HG02763 (cell line): ENCODE data around the gene STPG2.

Source experiments
- ATAC-seq: cut with Tn5 transposase; IDR thresholded peaks from one replicate; pipeline ENCODE4 v1.9.1; 2021; ENCODE audit warnings: mild to moderate bottlenecking, moderate library complexity; ENCODE audit not compliant: unreplicated experiment

STPG2 gene

DNA sequence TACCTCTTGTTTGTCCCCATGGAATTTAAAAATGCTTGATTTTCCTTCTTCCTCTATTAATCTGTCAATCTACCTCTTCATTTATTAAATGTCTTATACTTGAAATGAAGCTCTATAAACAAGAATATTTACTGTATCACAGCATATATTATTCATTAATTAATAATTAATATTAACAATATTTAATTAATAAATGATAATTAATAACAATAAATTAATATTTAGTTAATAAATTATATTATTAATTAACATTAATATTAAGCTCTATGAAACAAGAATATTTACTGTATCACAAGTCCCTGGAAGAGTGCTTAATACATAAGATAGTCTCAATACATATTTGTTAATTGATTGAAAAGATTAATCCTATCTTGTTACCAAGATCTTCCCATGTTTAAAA is 306.6 kb downstream of the STPG2 start:
- no peak for ATAC-seq

- no peak for ATAC-seq
Observed at GRCh38 chr4:97828646-97829045, 314.6 kb downstream of the STPG2 start.

DNA sequence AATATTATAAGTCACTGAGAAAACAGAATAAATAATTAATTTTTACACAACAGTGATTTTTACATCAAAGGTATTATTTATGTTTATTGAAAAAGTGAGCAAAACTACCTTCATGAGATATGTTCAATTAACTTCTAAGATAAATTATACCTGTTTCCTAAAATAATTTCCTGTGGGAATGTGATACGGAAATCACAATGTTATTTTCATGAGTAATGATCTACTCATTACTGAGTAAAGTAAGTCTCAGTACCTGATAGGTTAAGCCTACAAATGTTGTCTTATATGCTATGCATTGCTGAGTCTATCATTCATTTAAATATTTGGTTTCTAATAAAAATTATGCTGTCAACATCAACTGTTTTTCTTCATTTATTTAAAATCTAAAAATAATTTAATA is 324.0 kb downstream of the STPG2 start:
- no peak for ATAC-seq

GRCh38 chr4:97812768-97813167 is 330.5 kb downstream of the STPG2 start:
- no peak for ATAC-seq

DNA sequence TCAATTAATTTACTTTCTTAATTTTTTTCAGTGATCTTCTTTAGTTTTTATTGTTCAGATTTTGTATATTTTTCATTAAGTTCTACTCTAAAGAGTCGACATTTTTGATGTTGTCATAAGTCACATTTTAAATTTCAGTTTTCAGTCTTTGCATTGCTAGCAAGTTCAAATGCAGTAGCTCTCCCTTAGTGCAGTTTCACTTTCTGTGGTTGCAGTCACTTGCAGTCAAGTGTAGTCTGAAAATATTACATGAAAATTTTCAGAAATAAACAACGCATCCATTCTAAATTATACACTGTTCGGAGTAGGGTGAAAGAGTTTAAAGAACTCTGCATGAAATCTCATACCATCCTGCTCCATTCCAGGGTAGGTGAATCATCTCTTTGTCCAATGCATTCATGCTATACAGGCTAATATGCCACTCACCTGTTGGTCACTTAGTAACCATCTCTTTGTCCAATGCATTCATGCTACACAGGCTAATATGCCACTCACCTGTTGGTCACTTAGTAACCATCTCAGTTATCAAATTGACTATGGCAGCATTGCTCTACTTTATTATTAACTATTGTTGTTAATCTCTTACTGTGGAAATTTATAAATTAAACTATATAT is 356.9 kb downstream of the STPG2 start:
- ATAC-seq: no peak

GRCh38 chr4:97778174-97778573 is 365.1 kb downstream of the STPG2 start:
- no peak for ATAC-seq

DNA sequence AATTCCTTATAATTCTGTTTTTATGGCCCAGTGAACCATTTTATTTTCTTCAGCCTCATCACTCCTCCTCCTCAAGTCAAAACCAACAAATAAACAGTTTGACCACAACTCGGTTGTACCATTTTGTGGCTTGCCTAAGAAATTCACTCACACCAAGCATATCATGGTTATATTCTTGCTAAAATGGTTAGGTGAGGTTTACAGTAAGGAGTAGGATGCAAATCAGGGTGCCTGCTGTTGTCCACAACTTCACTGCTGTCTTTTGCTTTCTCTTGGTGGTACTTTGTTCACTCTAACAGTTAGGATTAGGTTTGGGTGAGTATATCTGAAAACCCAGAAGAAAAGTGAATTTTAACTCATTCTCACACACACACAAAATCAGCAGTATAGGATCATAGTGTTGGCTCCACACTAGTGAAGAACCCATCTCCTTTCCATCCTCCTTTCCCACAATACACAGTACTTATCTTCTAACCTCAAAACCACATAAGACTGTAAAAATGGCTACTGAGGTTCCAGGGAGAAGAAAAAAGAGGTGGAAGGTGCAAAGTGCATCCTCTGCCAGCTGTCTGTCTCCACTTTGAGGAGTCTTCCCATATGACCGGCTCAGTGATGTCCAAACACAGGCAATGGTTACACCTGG is 368.8 kb downstream of the STPG2 start:
- ATAC-seq: no peak

DNA sequence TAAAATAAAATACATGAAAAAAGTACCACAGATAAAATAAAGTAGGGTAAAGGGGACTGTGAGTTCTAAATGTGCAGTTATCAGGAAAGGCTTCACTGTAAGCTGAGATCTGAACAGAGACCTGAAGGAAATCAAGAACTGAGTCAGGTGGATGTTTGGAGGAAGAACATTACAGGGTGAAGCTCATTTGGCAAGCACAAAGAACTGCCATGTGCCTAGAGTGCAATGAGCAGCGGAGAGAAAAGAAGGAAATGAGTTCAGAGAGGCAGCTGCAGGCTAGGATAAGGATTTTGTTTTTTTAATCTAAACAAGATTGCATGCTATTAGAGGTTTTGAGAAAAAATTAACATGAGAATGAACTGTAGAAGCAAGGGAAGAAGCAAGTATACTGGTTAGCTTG is 373.1 kb downstream of the STPG2 start:
- ATAC-seq: no peak

GRCh38 chr4:97762115-97762512 is 381.2 kb downstream of the STPG2 start:
- ATAC-seq: no peak

GRCh38 chr4:97761445-97762114 is 381.7 kb downstream of the STPG2 start:
- ATAC-seq: no peak

GRCh38 chr4:97759785-97760184 is 383.5 kb downstream of the STPG2 start:
- no peak for ATAC-seq

DNA sequence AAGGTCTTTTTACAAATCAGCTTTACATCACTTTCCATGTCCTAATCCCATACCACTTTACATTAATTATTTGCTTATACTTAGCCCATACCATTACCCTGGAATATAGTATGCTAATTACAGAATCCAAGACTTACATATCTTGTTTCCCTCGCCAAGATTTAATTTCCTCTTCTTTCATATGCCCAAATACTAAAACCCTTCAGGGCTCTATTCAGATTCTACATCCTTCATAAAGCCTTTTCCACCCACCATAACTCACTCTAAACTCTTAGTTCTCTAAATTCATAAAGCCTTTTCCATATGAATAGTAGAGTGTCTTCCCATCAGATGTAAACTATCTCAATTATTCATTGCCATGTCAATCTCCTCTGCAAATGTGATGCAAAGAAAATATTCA is 390.7 kb downstream of the STPG2 start:
- ATAC-seq: no peak

DNA sequence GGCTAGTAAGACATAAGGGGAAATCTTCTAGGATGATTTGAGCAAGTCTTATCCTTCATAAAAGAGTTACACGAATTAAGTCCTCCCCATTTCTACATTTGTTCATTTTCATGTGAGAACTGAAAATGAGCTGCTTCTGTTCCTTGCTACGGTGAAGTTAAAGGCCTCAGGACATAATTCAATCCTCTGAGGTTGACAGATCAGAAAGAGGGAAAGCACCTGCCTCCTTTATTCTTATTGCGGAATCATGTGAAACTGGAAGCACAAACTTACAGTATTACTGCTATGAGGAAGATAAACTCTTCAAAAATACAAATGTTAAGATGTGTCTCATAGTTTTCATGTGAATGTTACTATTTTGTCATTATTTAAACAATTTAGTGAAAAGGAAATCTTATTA is 395.3 kb downstream of the STPG2 start:
- ATAC-seq: no peak

DNA sequence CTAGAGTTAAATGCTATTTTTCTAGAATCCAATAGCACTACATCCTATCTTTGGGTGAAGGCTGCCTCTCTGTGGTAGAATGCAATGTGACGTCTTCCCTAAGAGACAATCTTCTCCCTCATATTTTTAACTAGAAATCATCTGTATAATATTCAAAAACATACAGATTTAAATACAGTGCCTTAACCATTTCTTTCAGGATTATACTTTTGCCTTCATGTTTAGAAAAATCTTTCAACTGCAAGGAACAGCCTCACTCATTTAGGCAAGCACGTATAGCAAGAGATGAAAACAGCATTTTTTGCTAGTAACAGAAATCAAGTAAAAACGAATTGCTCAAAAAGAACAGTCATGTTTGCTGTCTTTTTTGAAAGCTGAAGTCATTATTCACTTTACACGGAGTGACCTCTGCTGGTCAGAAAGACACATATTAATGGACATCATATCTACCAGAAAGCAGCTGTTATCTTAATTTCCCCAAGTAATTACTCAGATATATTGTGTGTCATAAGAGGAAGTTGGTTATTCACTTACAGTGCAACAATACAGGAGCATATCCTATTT is 422.3 kb downstream of the STPG2 start:
- ATAC-seq: no peak

GRCh38 chr4:97691111-97691605 is 452.1 kb downstream of the STPG2 start:
- no peak for ATAC-seq

- no peak for ATAC-seq
Observed at GRCh38 chr4:97670703-97671269, 472.5 kb downstream of the STPG2 start.

DNA sequence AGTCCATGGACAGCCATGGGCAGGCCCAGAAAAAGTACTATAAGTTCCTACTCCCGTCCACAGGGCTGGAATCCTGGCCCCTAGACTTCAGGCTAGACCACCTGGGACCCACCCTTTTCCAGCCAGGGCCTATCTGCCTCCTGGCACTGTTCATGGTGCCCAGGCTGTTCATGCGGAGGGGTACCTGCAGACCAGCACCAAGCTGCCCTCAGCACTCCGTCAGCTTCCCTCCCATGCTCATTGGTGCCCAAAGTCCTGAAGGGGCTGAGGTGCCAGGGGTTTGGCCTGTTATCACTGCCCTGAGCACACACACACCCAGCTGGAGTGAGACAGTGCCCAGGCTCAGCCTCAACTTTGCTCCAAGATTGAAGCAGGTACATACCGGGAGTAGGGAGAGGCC is 477.7 kb downstream of the STPG2 start:
- ATAC-seq: no peak

DNA sequence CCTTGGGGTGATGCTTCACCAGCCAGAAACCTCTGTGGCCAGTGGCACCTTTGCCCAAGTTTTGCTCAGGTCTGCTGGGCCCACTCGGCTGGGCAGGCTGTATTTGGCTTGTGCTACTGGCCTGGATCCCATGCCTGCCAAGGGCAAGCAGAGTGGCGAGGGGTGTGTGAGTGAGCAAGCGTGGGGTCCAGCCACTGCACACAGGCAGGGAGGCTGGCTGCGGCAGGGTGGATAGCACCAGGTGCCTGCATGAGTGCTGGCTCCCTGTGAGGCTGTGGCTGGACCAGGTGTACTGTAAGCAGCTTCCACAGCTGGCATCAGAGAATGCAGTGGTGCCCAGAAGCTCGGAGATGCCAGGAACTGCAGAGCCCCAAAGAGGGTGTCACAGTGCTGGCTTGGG is 478.5 kb downstream of the STPG2 start:
- no peak for ATAC-seq

DNA sequence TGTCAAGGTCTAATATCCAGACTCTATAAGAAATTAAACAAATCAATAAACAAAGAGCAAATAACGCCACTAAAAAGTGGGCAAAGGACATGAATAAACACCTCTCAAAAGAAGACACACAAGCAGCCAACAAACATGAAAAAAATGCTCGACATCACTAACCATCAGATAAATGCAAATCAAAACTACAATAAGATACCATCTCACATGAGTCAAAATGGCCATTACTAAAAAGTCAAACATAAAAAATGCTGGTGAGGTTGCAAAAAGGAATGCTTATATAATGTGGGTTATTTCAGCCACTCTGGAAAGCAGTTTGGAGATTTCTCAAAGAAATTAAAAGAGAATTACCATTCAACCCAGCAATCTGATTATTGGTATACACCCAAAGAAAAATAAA is 481.1 kb downstream of the STPG2 start:
- ATAC-seq: no peak

DNA sequence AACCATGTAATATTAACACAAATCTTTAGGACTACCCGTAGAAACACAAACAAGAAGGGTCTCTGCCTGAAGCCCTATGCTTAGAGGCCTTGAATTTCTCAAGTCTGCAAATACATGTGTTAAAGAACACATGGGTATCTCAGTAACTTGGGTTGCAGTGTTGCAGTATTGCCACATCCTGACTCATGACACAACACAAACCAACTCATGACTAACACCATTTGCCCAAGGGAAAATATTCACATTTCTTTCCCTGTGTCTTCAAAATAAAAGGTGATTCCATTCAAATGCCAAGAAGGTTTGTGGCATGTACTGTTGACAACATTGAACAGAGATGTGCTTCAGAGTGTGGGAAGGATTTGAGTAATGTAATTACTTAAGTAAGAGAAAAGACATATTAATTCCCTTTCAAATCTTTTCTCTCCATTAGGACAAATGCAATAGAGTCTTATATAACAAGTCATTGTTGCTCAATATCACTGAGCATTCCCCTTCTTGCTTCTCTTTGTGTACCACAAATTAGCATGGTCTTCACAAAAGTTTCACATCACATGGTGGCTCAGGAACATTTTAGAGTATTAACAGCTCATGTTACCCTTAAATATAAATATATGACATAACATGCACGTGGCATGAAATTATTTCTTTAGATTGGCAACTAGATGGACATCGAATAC is 487.1 kb downstream of the STPG2 start:
- no peak for ATAC-seq

- no peak for ATAC-seq
Observed at GRCh38 chr4:97653701-97654100, 489.6 kb downstream of the STPG2 start.
